Coronary artery (tissue), 2 donors: ENCODE measurements around the gene ADAMTSL5.

Experiments
- DNase-seq: peaks from one replicate; pipeline ENCODE4 v3.0.0-alpha.2; 2017; ENCODE audit warnings: low spot score
- H3K27ac ChIP-seq, 2 donors: fragments of 200-600 bp; sonication (generic); one replicate each; pipeline ENCODE4 v1.5.1; 2016 to 2019
- H3K4me3 ChIP-seq: fragments of 200-600 bp; sonication (generic); 2 replicates; pipeline ENCODE4 v1.5.1; 2016; ENCODE audit warnings: mild to moderate bottlenecking, moderate library complexity
- CTCF ChIP-seq: fragments of 200-600 bp; sonication (generic); IDR thresholded peaks from one replicate; pipeline ENCODE4 v1.5.1; 2019; ENCODE audit warnings: antibody characterized with exemption

ADAMTSL5 gene

GRCh38 chr19:1510442-1510806 is 2.4 kb downstream of the ADAMTSL5 start:
- no peak overlapping the region for H3K4me3 ChIP-seq
- DNase-seq: no peak
- H3K27ac ChIP-seq: peak overlapping the region in 1 of 2 donors; percentile 36
- TF ChIP-seq CTCF: no peak

DNA sequence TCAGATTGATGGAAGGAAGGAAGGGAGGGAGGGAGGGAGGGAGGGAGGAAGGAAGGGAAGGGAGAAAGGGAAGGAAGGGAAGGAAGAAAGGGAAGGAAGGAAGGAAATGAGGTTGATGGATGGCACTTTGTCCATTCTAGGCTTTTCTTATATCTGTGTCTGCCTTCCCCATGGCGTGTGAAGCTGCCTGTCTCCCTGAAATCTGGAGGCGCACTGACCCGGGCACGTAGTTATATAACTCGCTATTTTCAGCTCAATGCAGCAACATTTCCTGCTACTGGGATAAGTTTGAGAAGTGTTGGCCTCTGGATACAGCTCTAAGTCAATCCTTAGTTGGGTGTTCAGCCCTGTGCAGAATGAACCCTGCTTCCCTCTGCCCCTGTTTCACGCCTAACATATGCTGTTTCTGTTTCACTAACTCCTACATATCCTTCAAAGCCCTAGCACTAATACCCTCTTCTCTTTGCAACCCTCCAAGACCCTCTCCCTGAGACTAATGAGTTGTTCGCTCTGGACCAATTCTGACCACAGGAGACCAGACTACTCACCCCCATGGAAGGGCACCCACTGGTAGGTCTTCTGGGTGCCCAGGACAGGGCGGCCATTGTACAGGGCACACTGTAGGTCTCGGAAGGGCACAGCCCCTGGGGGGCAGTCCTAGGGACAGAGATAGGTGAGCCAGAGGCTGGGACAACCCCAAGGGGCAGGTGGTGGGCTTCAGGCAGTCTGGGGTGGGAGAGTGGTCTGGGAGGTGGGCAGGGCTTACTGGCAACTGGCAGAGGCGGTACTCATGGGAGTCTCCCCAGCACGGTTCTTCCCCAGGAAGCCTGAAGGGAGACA is 3.0 kb downstream of the ADAMTSL5 start:
- DNase-seq: no peak
- Histone ChIP-seq H3K4me3 (no peak overlapping the region), H3K27ac (peak overlapping the region in 1 of 2 donors; percentile 36)
- no peak for TF ChIP-seq CTCF

GRCh38 chr19:1508507-1508856 is 4.3 kb downstream of the ADAMTSL5 start:
- DNase-seq: no peak
- H3K4me3 ChIP-seq: peak overlapping the region; percentile 72
- peak overlapping the region; percentile 58 to 94 for H3K27ac ChIP-seq
- TF ChIP-seq CTCF: no peak

DNA sequence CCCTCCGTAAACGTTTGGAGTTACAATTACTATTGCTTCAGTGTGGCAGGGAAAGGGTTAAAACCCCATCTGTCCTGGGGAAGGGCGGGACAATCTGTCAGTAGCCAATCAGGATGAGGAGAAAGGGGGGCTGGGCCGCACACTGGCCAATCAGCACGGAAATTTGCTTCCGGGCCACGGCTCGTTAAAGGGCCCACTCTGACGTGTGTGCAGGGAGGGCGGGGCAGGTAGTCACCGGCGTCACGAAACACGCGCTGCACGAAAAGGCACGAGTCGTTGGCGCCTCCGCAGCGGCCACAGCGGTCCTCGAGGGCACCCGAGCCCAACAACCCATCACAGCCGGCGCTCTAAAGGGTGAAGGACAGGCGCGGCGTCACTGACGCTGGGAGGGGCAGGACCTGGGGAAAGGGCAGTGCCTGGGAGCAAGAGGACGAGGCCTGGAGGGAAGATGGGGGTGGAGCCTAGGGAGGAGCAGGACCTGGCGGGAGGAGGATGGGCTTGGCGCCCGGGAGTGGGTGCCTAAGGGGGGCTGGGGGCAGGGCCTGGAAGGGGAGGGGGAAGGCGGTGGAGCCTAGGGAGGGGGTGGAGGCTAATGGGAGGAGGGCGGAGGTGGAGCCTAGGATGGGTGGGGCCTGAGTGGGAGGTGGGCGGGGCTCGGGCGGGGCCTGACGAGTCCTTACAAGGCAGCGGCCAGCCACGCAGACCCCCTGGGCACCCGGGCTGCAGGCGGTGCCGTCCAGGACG is 4.9 kb downstream of the ADAMTSL5 start:
- no peak for TF ChIP-seq CTCF
- Histone ChIP-seq H3K4me3 (peak overlapping the region; percentile 72), H3K27ac (peak overlapping the region; percentile 58 to 94)
- peak; percentile 93 for DNase-seq

- Histone ChIP-seq H3K27ac (peak overlapping the region in 1 of 2 donors; percentile 94), H3K4me3 (peak overlapping the region; percentile 72)
- no peak for DNase-seq
- TF ChIP-seq CTCF: no peak
Measured at GRCh38 chr19:1507192-1507660, 5.6 kb downstream of the ADAMTSL5 start.

GRCh38 chr19:1505991-1506881 is 6.6 kb downstream of the ADAMTSL5 start:
- Histone ChIP-seq H3K27ac (no peak overlapping the region), H3K4me3 (no peak overlapping the region)
- TF ChIP-seq CTCF: no peak
- no peak for DNase-seq
